Activated effector memory CD4-positive, alpha-beta T cell treated with anti-CD3 and anti-CD28 coated beads, Interleukin-2, amount 50 U/mL, for 16 hours (primary cell): ENCODE measurements around the gene PRTFDC1.
"Not testable (repeated sequence)": the region's sequence is repeated elsewhere in the genome, so short reads cannot be mapped to it uniquely, and the experiment has no call there.

ENCODE experiments used
- DNase-seq: peaks from one replicate; pipeline ENCODE4 v3.0.0-alpha.2; 2020

PRTFDC1 gene

DNA sequence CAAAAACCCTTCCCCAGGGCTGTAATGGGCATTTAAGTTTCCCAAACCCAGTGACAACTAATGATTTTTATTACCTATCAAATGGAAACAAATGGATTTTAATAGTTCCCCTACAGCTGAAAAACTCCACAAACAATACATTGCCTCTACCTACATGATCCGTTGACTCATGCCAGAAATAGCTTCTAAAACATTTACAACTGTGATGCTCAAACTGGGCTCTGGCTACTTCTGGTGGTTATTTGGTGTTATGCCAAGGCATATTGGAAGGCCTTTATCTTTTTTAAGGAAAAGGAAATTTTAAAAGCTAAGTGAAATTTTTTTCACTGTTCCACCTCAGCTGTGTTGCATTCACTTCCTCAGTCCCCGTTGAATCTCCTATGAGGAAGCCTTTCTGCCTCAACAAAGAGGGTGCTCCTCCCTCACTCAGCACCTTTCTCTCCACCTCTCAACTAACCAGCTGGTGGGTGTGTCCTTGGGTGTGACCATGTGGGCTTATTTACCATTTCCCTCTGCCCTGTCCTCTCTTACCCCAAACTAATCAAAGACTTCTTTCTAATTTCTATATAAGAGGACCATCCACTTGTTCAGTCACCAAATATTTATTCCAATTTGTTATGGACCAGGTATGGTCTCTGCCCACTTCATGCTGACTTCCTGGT, 82.9 kb downstream of the PRTFDC1 start:
- no peak for DNase-seq

DNA sequence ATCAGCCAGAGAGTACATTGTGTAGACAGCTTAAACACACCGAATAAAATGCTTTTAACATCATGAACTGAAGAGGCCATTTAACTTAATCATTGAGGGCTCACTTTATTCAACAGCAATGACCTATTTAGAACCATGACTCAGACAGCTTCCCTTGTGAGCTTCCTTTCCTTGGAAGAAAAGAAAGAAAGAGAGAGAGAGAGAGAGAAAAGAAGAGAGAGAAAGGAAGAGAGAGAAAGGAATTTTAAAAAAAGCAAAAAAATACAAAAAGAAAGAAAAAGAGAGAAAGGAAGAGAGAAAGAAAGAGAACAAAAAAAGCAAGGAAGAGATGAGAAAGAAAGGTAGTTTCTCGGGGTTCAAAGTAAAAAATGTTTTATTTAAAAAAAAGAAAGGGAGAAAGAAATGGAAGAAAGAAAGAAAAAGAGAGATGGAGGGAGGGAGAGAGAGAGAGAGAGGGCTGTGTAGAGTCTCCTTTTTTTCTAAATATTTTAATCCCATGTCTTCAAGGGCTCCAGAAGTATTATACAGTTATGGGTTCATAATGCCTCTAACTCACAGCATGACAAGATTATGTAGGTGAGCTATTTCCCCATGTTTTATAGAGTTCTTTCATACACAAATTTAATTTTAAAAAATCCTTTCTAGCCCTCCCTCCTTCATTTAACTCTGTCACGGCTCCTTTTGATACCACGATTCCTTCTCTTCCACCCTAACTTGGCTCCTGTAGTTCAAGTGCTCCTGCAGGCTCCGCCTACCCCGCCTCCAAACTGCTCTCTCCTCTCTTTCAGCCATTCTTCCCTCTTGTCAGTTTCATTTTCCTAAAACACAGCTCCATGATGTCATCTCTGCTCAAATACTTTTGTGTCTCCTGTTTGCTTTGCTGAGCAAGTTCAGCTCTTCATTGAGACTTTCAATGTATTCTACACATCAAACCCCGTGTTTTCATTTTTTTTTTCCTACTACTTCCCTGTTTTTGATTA, 85.5 kb downstream of the PRTFDC1 start:
- DNase-seq = no peak

DNA sequence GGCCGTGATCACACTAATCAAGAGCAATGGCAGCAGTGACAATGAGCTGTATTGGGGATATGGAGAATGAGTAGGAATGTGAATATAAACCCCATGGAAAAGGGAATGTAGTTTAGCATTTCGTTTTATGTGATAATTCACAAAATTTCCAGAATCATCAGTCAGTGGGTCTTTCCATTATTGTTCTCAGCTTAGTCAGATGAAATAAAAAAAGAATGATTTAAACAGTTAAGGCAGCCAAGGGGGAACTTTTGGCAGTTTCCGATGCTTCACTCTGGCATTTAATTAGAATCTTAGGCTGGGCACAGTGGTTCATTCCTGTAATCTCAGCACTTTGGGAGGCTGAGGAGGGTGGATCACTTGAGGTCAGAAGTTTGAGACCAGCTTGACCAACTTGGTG, 86.6 kb downstream of the PRTFDC1 start:
- DNase-seq = no peak

DNA sequence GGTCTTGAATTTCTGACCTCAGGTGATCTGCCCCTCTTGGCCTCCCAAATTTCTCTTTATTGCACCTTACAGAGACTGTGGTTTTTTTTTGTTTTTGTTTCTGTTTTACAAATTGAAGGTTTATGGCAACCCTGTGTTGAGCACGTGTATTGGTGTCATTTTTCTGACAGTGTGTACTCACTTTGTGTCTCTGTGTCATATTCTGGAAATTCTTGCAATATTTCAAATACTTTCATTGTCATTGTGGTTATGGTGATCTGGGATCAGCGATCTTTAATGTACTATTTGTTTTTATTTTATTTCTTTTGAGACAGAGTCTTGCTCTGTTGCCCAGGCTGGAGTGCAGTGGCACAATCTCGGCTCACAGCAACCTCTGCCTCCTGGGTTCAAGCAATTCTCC, 89.8 kb downstream of the PRTFDC1 start:
- DNase-seq = no peak

DNA sequence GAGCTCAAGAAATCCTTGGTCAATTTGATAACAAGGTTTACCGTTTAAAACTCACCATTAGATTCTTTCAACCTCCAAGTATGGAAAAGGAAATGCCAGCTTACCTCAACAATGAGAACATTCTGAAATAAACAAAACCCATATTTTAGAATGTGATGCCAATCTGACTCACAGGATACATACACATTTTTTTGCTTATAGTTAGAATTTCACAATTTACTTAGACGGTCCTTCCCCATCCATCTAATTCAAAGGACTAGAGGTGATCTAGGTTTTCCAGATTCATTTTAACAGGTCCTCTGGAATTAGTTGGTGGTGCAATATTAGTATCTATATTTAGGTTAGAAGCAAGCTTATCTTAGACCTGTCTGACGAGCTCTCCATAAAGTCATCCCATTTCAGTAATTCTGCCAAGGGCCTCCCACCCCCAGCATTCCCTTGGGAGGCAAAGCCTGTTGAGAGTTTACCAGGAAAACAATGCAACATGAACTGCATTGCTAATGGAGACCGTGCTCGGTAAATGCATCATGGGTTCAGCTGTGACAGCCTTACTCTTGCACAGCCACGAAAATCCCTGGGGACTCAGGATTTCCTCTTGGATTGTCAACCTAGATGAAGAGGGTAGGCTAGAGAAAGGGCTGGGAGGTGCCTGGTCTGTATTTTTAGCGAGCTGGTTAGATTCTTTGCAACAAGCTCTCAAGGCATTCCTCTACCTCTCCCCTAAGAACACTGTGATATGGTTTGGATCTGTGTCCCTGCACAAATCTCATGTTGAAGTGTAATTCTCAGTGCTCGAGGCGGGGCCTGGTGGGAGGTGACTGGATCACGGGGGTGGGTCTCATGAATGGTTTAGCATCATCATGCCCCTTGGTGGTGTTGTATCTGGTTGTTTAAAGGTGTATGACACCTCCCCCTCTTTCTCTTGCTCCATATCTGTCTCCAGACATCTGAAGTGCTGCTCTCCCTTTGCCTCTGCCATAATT, 93.8 kb downstream of the PRTFDC1 start:
- DNase-seq = no peak

DNA sequence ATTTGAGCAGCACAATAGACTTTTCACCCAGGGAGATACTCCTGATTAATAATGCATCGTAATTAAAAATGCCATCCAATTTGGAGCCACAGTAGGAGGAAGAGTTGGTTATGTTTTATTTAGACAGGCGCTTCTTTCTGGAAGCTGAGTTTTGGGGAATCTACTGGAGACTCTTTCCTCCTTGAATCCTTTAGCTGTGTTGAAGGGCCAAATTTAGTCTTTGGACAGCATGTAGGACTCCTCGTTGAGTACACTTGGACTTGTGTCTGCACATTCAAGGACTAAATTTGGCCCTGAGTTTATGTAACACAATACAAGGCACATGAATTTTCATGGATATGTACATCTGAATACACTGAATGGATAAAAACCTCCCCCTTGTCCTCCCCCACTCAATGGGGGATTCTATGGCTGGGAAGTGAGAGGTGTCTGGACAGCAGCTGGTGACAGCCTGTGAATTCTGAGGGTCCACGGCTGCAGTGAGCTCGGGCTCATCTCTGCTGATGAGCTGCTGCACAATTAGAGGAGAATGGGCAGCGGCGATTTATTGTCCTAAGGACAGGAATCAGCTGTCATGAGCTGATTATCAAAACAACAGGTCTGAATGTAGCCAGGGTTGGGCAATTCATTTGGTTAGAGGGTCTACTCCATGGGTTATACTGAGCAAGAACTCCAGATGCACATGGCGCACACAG, 95.2 kb downstream of the PRTFDC1 start:
- no peak for DNase-seq

DNA sequence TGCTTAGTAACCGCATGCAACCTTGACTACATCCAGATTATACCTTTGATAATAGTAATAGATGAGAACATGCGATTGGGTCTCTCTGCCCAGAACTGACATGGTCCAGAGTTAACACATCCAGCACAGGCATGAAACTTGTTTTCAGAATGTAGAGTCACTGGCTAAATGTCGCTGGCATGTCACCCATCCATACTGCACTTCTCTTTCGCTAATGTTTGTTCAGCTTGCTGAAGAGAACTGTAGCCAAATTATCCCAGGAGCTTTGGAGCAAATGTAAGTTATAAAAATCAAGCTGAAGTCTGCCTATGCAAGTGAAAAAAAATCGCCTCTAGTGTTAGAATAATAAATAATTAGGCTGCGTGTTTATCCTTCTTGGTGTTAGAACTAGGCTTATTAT, 98.2 kb downstream of the PRTFDC1 start:
- DNase-seq = no peak

DNA sequence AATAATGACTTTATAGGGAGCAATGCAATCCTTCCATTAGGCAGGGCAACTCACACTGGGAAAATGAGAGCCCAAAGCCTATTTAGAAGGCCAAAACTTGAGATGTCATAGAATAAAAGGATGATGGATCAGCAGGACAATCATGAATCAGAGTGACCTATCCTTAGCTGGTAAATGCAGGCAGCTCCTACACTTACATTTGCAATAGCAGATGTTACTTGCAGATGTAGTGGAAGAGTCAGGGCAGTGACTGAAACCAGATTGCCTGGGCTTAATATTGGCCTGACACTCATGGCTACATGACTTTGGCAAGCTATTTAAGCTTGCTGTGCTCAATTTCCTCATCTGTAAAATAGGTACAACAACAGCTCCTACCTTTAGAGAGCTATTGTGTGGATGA, 98.7 kb downstream of the PRTFDC1 start:
- DNase-seq = no peak

DNA sequence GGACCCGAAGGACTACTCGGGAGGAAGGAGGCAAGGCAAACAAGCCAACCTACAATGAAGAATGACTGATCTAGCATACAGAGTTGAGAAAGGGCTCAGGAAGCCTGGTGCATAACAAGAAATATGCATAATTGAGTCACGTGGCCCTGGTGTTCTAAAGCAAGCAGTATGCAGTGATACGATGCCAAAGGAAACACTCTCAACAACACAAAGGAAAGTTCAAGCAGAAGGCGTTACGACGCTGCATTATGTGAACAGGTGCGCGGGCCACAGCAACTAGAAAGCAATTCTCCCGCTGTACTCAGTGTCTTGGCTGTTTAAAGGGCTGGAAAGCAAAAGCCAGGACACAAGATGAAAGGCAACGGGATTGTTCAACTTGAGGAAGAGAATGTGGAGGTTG, 100.8 kb downstream of the PRTFDC1 start:
- DNase-seq = no peak

DNA sequence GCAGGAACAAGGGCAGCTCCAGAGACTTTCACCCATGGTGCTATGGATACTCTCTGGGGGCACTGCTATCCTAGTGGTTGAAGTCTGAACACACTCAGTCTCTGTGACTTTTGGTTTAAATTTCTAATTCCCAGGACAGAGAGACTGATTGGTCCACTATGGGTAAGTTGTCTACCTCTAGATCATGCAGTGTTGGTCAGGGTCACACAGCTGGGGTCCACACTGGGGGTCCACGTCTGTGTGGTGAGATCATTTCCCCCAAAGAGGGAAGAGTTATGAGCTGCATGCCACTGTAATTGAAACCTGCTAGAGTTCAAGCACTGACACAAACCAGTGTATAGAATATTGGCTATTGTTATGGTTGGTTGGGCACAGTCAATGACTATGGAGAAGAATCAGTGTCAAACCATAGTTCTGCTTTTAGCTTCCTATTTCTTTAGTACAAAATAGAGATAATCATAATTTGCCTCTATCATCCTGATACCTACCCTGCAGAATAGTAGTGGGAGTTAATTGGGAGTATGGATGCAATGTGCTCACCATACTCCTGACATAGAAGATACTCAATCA, 101.6 kb downstream of the PRTFDC1 start:
- DNase-seq = no peak

DNA sequence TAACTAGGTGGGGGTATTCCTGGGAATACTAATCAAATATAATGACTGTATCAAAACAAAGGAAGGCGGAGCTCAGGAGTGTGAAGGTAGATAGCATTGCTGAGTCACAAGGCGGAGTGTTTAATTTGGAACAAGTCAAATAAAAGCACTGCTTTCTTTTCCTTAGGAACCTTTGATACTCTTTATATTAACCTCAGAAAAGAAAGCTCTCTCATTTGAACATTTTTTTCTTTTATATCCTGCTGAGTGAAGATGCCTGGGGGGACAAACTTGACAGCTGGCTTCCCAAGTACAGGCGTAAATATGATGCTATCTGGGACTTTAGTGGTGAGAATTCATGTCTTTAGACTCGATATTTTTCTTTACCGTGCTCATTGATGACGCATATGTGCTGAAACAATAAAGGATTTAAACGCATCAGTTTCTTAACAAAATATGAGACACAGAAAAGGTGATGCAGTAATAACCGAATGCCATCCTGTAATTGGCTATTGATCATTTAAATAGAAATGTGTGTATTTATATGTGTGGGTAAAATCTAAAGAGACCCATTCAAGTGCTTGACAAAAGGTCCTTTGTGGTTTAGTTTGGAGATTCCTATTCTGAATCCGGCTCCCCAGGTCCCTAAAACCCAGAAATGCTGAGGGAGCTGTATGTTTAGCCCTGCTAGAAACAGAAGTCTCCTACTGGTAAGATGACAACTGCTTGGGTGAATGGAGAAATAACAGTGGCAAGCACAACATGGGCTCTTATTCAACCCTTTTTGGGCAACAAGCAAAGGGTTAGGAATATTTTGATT, 102.7 kb downstream of the PRTFDC1 start:
- no peak for DNase-seq

DNA sequence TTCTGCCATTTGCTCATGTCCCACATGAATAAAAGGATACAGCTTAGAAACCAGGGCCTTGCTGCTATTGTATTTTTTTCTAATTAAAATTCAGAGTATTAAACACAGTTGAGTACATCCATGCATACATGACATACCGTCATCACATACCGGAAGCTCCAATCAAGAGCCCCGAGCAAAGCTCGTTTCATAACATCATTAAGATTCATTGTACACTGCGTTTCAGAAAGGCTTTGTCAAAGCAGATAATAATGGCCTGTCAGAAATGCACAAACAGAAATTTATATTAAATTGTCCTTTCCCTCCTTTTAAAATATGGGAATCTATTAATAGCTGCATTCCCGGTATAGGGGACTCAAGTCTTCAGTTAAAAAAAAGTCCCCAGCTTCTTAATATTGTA, 103.4 kb downstream of the PRTFDC1 start:
- no peak for DNase-seq

DNA sequence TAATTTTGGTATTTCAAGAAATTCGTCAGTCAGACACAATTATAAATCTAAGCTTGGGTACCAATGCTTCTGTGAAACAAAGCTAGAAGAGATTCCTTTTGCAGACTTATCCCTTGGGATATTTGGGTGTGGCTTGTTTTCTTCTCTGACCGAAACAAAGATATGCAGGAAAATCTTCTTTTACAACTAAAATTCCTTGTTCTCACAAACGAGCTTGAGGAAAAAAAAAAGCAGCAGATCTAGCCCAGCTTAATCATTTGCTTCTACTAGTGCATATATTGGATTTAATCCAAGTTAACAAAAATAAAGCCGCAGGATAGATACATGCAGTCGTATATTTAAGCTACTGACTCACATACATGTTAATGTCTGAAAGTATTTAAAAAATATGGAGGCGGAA, 104.2 kb downstream of the PRTFDC1 start:
- no peak for DNase-seq

DNA sequence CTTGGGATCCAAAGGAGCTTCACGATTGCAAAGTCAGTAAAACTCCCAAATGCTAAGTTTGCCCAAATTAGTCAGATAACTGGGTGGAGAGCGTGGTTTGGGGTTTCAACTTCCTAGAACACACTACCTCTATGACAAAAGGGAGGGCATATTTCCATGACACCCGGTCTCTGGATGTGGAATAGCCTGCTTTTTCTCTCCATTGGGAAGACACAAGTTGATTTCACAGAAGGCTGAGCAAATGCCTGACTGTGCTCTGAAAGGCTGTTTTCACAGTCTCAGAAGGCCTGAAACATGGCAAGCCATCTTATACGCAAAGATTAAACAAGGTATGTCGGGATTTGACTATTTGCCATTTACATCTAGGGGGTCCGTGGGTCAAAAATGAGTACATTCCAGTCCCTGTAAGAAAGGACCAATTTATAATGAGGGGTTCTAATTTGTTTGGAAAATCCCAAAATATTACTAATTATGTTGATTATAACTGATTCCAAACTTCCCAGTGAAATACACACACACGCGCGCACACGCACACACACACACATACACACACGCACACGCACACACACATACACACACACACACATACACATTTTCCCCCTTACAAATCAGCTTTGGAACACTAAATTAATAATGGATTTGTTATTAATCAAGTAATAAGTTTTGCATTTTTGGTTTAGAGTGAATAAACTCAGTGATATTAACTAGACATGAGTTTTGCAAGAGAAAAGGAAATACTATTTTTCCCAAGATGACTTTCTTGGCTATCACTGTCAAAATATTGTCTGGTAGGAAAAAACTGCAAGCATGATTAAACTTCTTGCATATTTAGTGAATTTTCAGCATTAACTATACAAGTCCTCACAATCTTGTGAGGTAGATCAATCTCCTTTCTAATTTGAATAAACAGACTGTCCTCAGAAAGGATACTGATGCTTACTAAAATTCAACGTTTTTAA, 105.0 kb downstream of the PRTFDC1 start:
- no peak for DNase-seq

DNA sequence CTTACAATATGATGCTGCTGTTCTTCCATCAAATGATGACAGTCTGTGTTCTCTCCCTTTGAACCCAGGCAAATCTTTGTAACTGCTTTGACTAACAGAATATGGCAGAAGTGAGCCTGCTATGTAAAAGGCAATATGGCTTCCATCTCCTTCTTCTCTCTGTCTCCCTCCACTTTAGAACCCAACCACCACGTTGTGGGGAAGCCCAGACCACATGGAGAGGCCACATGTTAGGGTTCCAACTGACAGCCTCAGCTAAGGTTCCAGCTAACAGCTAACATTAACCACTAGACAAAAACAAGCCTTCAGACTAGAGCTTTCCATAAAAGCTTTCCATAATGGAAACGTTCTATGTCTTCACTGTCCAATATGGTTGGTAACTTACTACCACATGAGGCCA, 107.7 kb downstream of the PRTFDC1 start:
- no peak for DNase-seq

DNA sequence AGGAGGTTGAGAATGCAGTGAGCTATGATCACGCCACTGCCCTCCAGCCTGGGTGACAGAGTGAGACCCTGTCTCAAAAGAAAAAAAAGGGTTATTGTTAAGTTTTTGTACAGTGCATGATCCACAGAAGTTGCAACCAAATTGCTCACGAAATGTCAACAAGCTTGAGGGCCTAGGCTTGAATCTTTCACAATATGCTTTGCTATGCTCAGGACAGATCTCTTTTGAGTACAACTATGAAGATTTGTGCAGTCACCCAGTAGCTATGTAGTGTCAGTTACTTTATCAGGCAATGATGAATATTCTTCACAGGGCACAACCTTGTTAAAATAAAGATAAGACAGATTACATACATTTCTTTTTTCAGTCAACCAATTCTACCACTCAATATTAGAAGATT, 109.2 kb downstream of the PRTFDC1 start:
- no peak for DNase-seq

DNA sequence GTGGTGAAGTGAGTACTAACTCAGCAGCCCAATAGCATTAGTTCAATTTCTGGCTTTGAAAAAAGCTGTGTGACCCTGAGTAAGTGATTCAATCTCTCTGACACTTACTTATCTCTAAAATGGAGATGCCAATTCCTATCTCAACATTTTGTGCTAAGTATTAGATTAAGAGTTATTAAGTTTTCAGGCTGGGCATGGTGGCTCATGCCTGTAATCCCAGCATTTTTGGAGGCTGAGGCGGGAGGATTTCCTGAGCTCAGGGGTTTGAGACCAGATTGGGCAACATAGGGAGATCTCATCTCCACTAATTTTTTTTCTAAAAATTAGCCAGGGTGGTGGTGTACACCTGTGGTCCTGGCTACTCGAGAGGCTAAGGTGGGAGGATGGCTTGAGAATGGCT, 109.5 kb downstream of the PRTFDC1 start:
- DNase-seq = no peak

DNA sequence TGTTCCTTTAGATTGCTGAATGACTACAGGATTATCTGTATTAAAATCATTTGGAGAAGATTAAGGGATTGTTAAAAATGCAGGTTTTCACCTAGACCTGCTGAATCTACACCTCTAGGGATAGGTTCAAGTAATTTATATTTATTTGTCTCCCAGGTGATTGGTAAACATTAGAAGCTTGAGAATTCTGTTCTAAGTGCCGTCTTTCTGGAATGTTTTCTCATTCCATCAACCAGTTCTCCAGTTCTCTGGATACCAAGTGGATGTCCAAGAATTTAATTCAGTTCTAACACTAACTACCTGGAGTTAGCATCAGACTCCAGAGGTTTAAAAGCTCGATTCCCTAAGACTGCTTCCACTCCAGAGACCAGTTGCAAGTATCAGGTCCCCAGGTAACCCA, 110.9 kb downstream of the PRTFDC1 start:
- no peak for DNase-seq

DNA sequence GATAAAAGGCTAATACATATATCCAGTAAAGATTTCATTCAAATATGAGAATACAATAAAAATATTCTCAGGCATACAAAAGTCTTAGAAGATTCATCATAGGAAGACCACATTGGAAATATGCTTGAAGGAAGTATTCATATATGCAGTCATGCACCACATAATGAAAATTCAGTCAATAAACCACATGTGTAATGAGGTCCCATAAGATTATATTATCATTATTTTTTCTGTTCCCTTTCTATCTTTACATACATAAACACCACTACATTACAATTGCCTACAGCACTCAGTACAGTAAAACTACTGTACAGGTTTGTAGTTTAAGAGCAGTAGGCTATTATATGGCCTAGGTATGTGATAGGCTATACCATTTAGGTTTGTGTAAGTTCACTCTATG, 111.6 kb downstream of the PRTFDC1 start:
- no peak for DNase-seq

DNA sequence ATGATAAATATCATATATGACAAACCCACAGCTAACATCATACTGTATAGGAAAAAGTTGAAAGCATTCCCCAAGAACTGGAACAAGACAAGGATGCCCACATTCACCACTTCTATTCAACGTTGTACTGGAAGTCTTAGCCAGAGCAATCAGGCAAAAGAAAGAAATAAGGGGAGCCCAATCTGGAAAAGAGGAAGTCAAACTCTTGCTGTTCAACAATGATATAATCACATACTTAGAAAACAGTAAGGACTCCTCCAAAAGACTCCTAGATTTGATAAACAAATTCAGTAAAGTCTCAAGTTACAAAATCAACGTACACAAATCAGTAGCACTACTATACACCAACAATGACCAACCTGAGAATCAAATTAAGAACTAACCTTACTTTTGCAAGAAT, 114.6 kb downstream of the PRTFDC1 start:
- DNase-seq = not testable (repeated sequence)
